RPMI8226 (cell line): ENCODE measurements around the gene ZBTB12.
"Not testable (repeated sequence)": the region's sequence is repeated elsewhere in the genome, so short reads cannot be mapped to it uniquely, and the experiment has no call there.

ENCODE experiments used
- DNase-seq: peaks from one replicate; pipeline ENCODE4 v3.0.0-alpha.2; 2015

ZBTB12 gene

GRCh38 chr6:31920811-31921210 is 18.9 kb upstream of the ZBTB12 start:
- DNase-seq = no peak

GRCh38 chr6:31919624-31920303 is 17.9 kb upstream of the ZBTB12 start:
- no peak for DNase-seq

GRCh38 chr6:31918069-31918720 is 16.3 kb upstream of the ZBTB12 start:
- DNase-seq = no peak

GRCh38 chr6:31915756-31916155 is 13.9 kb upstream of the ZBTB12 start:
- no peak for DNase-seq

- no peak for DNase-seq
Observed at GRCh38 chr6:31915351-31915750, 13.5 kb upstream of the ZBTB12 start.

GRCh38 chr6:31911826-31912585 is 10.1 kb upstream of the ZBTB12 start:
- no peak for DNase-seq

GRCh38 chr6:31909298-31909697 is 7.4 kb upstream of the ZBTB12 start:
- not testable (repeated sequence) for DNase-seq

- peak; percentile 52 for DNase-seq
Observed at GRCh38 chr6:31908791-31909190, 6.9 kb upstream of the ZBTB12 start.

GRCh38 chr6:31908255-31908654 is 6.4 kb upstream of the ZBTB12 start:
- not testable (repeated sequence) for DNase-seq

- DNase-seq = peak; percentile 64
Observed at GRCh38 chr6:31907158-31907813, 5.4 kb upstream of the ZBTB12 start.

- DNase-seq = peak; percentile 59
Observed at GRCh38 chr6:31906727-31907126, 4.8 kb upstream of the ZBTB12 start.

GRCh38 chr6:31906122-31906521 is 4.2 kb upstream of the ZBTB12 start:
- no peak for DNase-seq

- DNase-seq = no peak
Observed at GRCh38 chr6:31905041-31905440, 3.2 kb upstream of the ZBTB12 start.

- DNase-seq = no peak
Observed at GRCh38 chr6:31903957-31904356, 2.1 kb upstream of the ZBTB12 start.

GRCh38 chr6:31901415-31901952 is 402 bp downstream of the ZBTB12 start:
- DNase-seq = peak; percentile 67

- DNase-seq = no peak
Observed at GRCh38 chr6:31900917-31901414, 920 bp downstream of the ZBTB12 start.

GRCh38 chr6:31899882-31900722 is 1.8 kb downstream of the ZBTB12 start:
- DNase-seq = no peak

- DNase-seq = no peak
Observed at GRCh38 chr6:31899215-31899614, 2.7 kb downstream of the ZBTB12 start.

GRCh38 chr6:31898383-31899011 is 3.4 kb downstream of the ZBTB12 start:
- DNase-seq = peak; percentile 60

- DNase-seq = peak; percentile 91
Observed at GRCh38 chr6:31897612-31898382, 4.1 kb downstream of the ZBTB12 start, which contains the start of gene EHMT2. Gene EHMT2 (minus strand): TSS chr6:31897698. CDS start chr6:31897677, 21 bp downstream.
